ENCODE measurements around the gene FYCO1.
A peak's percentile ranks its signal among the peaks of the same experiment; 100 is the strongest.

FYCO1 gene

DNA sequence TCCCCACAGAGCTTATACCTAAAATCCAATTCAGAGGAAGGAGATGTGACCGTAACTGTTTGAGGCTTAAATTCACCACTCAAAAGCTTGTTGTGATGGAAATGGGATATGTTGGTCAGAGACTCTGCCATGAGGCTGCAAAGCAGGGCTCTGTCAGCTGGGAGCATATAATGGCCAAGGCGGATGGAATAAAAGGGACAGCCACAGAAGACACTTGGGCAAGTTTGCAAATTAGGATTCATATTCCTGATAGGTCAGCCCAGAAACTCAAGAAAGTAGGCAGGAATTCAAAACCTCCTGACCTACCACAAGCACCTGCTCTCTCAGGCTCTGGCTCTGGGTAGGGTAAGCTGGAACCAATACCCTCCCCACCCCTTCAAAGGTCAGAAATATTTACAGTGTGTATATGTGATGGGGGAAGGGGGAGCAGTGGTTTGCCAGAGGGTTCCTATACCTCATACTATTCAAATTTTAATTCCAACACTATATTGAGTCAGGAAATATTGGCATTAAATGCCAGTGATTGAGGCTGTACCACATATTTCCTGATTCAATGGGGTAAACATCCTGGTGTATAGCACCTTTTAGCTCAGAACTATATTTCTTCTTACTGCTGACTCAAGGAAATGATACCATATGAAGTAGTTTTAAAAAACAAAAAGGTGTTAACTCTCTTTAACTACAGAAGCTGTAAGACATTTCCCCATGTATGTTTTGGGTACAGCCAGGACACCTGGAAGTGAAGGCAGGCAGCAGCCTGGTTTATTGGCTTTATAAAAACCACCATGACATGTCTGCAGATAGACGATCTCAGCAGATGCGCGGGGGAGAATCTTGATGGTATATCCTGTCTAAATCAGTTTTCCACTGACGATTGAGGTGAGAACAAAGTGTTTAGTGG, 19.2 kb downstream of the FYCO1 start:
- Histone ChIP-seq H3K4me1 (ENCODE audit: control insufficient read depth, insufficient read depth, low read length) (peaks cover 4% of the 10 kb centered on the region), H3K4me3 (ENCODE audit: low read length) (no peak overlapping the region), H3K27ac (ENCODE audit: low read depth, low read length) (no peak overlapping the region), H3K9ac (ENCODE audit: low read length) (no peak overlapping the region), H3K36me3 (ENCODE audit: control insufficient read depth, insufficient read depth, low read length) (peaks cover 20% of the 10 kb centered on the region), H3K27me3 (ENCODE audit: control insufficient read depth, insufficient read depth, low read length) (no peaks in the 10 kb centered on the region)

DNA sequence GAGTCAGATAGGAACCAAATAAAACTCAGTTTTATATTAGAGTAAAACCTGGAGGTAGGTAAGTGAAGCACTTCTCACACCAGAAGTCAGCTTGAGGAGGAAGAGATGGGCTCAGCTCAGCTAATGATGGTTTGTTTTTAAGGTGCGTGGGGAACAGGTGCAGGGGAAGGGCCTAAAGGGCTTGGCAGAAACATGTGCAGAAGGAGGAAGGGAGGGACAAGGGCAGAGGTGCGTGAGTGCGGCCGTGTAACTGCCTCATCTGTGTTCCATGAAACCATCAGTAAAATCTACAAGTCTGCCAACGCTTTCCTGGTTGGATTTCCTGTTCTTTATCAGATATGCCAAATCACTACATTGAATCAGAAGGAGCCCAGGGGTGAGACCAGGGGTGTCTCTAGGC, 19.9 kb downstream of the FYCO1 start:
- Histone ChIP-seq H3K27me3 (ENCODE audit: control insufficient read depth, insufficient read depth, low read length) (no peaks in the 10 kb centered on the region), H3K4me1 (ENCODE audit: control insufficient read depth, insufficient read depth, low read length) (peaks cover 4% of the 10 kb centered on the region), H3K36me3 (ENCODE audit: control insufficient read depth, insufficient read depth, low read length) (peaks cover 15% of the 10 kb centered on the region), H3K27ac (ENCODE audit: low read depth, low read length) (no peak overlapping the region), H3K4me3 (ENCODE audit: low read length) (no peak overlapping the region), H3K9ac (ENCODE audit: low read length) (no peak overlapping the region)

DNA sequence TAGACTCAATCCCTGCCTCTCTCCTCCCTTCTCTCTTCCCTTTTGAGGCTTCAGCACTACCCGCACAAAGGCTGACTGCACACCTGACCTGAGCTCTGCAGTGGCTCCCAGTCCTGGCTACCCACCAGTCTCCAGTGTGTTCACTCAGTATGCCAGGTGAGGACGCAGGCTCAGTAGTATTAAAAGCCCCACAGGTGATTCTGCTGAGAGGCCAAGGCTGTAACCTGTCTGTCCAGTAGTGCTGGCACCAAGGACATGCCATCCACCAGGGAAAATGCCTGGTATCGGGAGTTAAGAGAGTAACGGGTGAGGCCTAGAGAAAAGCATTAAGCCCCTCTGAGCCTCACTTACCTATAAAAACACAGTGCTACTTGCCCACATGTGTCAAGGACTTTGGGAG, 20.9 kb downstream of the FYCO1 start:
- Histone ChIP-seq H3K9ac (ENCODE audit: low read length) (no peak overlapping the region), H3K4me1 (ENCODE audit: control insufficient read depth, insufficient read depth, low read length) (peaks cover 4% of the 10 kb centered on the region), H3K27me3 (ENCODE audit: control insufficient read depth, insufficient read depth, low read length) (no peaks in the 10 kb centered on the region), H3K4me3 (ENCODE audit: low read length) (no peak overlapping the region), H3K36me3 (ENCODE audit: control insufficient read depth, insufficient read depth, low read length) (peaks cover 22% of the 10 kb centered on the region), H3K27ac (ENCODE audit: low read depth, low read length) (no peak overlapping the region)

DNA sequence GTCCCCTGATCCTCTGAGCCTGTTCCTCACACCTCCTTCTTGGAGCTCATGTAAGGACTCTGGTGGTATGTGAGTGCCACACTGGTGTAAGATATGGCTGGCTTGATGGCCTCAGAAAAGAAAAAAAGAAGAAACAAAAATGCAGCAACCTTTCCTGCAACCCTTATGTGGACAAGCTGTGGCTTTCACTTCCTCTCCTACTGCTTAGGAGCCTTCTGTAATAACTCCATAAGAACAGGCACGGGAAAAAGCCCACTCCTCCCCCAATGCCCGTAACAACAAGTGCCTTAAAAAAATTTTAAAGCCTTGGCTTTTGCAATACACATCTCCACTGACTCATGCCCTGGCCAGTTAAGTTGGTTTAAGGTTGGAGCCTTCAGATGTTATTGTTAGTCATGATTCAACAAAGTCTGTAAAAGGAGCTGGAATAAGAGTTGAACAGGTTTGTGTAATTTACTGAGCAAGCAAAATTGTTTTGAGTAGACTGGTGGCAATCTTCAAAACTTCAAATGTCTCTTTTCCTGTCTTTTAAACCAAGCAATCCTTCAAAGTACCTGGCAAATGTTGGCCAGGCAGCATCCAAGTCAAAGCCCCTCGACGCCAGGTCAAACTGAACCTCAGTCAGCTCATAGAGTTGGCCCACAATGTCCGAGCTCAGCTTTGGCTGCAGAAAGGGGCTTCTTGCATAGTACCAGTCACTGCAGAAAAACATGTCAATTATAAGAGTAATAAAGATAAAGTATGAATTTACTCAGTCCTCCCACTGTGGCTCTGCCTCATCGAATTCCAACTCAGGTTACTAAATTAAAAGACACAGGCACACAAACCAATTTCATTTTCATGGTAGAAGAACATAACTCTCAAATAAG, 22.9 kb downstream of the FYCO1 start:
- Histone ChIP-seq H3K27ac (ENCODE audit: low read depth, low read length) (peak overlapping the region; percentile 83), H3K9ac (ENCODE audit: low read length) (no peak overlapping the region), H3K4me3 (ENCODE audit: low read length) (no peak overlapping the region), H3K27me3 (ENCODE audit: control insufficient read depth, insufficient read depth, low read length) (no peaks in the 10 kb centered on the region), H3K4me1 (ENCODE audit: control insufficient read depth, insufficient read depth, low read length) (peaks cover 4% of the 10 kb centered on the region), H3K36me3 (ENCODE audit: control insufficient read depth, insufficient read depth, low read length) (peaks cover 31% of the 10 kb centered on the region)

DNA sequence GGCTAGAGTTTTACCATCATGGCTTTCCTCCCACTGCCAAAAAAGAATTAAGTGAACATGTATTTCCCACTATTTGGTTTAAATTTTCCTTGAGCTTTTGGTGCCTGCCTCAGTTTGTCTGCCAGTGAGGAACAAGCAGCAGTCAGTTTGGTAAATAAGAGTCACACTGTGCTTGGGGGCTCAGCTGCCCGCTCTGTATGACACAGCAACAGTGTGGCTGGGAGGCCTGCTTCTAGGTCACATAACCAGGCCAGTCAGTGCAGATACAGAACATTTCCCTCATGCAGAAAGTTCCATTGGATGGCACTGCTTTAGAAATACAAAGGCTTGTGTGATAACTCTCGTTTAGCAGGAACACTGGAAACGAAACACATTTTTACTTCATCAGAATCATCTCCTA, 25.7 kb downstream of the FYCO1 start:
- no peak overlapping the region for H3K9ac ChIP-seq (ENCODE audit: low read length)
- peaks cover 10% of the 10 kb centered on the region for H3K4me1 ChIP-seq (ENCODE audit: control insufficient read depth, insufficient read depth, low read length)
- peak overlapping the region; percentile 24 for H3K27ac ChIP-seq (ENCODE audit: low read depth, low read length)
- H3K36me3 ChIP-seq (ENCODE audit: control insufficient read depth, insufficient read depth, low read length) = peaks cover 45% of the 10 kb centered on the region
- H3K27me3 ChIP-seq (ENCODE audit: control insufficient read depth, insufficient read depth, low read length) = no peaks in the 10 kb centered on the region
- no peak overlapping the region for H3K4me3 ChIP-seq (ENCODE audit: low read length)

DNA sequence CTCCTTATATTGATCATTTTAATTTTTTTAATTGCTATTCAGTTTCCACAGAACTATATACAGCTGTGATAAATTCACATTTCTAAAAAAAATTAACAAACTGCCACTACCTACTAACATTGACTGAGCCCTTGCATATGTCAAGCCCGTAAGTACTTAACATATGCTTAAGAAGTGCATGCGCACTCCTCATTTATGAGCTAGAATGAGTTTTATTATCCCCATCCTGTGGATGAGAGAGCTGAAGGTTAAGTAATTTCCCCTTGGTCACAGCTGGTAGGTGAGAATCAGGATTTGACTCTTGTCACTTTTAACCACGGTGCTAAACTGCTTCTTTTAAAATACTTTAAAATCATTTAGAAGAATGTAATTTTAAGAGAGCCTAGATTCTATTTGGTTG, 26.5 kb downstream of the FYCO1 start:
- Histone ChIP-seq H3K36me3 (ENCODE audit: control insufficient read depth, insufficient read depth, low read length) (peaks cover 50% of the 10 kb centered on the region), H3K27ac (ENCODE audit: low read depth, low read length) (no peak overlapping the region), H3K27me3 (ENCODE audit: control insufficient read depth, insufficient read depth, low read length) (no peaks in the 10 kb centered on the region), H3K4me3 (ENCODE audit: low read length) (no peak overlapping the region), H3K9ac (ENCODE audit: low read length) (no peak overlapping the region), H3K4me1 (ENCODE audit: control insufficient read depth, insufficient read depth, low read length) (peaks cover 10% of the 10 kb centered on the region)

DNA sequence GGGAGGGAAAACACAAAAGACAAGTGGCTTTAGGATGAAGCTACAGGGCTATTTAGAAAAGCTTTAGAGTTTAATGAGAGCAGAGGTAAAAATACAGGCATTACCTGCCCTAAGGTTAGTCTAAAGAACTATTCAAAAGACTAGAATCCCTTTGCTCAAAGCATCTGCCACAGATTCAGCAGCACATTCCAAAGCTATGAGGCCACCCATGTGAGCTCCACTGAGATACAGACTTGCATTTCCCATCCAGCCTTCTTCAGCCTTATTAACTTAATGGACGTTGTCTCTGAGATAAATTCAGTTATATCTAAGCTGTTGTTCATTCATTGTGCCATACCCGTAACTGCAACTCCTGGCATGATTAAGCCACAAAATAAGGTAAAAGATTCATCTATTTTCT, 26.9 kb downstream of the FYCO1 start:
- Histone ChIP-seq H3K9ac (ENCODE audit: low read length) (no peak overlapping the region), H3K4me3 (ENCODE audit: low read length) (no peak overlapping the region), H3K4me1 (ENCODE audit: control insufficient read depth, insufficient read depth, low read length) (peaks cover 10% of the 10 kb centered on the region), H3K27ac (ENCODE audit: low read depth, low read length) (no peak overlapping the region), H3K27me3 (ENCODE audit: control insufficient read depth, insufficient read depth, low read length) (no peaks in the 10 kb centered on the region), H3K36me3 (ENCODE audit: control insufficient read depth, insufficient read depth, low read length) (peaks cover 50% of the 10 kb centered on the region)

DNA sequence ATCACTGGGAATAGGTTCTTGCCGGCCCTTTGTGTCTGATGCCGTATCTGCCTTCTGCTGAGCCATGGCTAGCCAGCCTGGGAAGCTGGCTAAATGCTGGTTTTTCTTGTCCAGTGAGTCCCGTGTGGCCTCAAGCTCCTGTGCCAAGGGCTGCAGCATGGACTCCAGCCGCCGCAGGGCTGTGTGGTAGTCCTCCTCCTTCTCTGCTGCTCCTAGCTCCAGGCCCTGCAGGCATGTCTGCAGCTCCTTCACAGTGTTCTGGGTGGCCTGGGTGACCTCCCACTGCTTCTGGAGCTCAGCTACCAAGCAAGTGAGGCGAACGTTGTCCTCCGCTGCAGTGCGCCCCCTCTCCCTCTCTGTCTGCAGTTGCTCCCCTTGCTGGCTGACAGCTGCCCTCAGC, 27.5 kb downstream of the FYCO1 start:
- H3K27ac ChIP-seq (ENCODE audit: low read depth, low read length) = no peak overlapping the region
- no peak overlapping the region for H3K9ac ChIP-seq (ENCODE audit: low read length)
- peaks cover 55% of the 10 kb centered on the region for H3K36me3 ChIP-seq (ENCODE audit: control insufficient read depth, insufficient read depth, low read length)
- H3K4me3 ChIP-seq (ENCODE audit: low read length) = no peak overlapping the region
- H3K27me3 ChIP-seq (ENCODE audit: control insufficient read depth, insufficient read depth, low read length) = no peaks in the 10 kb centered on the region
- H3K4me1 ChIP-seq (ENCODE audit: control insufficient read depth, insufficient read depth, low read length) = peaks cover 10% of the 10 kb centered on the region

DNA sequence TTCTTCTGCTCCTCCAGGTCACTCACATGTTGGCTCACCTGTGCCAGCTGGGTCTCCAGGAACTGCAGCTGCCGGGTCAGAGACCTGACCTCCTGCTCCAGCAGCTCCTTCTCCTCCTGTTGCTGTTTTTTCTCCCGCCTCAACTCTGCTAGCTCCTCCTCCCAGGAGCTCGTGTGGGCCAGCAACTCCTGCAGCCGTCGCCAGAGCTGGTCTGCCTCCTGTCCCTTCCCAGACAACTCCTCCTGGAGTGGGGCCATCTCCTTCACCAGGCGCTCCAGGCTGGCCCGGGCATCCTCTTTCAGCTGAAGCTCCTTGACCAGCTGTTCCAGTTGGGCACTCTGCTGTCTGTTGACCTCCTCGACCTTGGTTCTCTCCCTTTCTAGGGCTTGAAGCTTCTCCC, 27.9 kb downstream of the FYCO1 start:
- H3K4me3 ChIP-seq (ENCODE audit: low read length) = no peak overlapping the region
- H3K27ac ChIP-seq (ENCODE audit: low read depth, low read length) = no peak overlapping the region
- no peak overlapping the region for H3K9ac ChIP-seq (ENCODE audit: low read length)
- peaks cover 58% of the 10 kb centered on the region for H3K36me3 ChIP-seq (ENCODE audit: control insufficient read depth, insufficient read depth, low read length)
- H3K4me1 ChIP-seq (ENCODE audit: control insufficient read depth, insufficient read depth, low read length) = peaks cover 6% of the 10 kb centered on the region
- no peaks in the 10 kb centered on the region for H3K27me3 ChIP-seq (ENCODE audit: control insufficient read depth, insufficient read depth, low read length)

DNA sequence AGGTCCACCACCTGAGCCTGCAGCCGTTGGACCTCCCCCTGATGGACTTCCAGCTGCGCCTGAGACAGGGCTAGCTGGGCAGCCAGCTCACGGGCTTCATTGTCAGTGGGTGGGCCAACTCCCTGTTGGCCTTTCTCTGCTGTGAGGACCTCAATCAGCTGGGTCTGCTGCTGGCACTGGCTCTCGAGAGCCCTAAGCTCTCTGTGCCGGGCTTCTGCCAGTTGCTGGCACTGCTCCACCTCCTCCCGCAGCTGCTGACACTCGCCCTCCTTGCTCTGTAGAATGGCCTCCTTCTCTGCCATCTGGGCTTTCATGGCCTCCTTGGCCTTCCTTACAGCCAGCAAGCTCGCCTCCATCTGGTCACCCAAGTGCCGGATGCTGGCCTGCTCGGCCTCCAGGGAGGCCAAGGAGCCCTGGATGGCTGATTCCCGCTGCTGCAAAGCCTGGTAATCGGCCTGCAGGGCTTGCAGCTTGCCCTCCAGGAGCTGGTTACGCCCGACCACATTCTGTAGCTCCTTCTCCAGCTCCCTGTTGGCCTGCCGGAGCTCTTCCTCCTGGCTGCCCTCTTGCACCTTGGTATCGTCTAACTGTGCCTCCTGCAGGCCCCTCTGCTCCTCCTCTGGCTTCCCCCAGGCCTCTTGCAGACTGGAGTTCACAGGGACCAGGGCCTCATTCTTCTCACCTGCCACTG, 28.5 kb downstream of the FYCO1 start:
- H3K27ac ChIP-seq (ENCODE audit: low read depth, low read length) = no peak overlapping the region
- peaks cover 64% of the 10 kb centered on the region for H3K36me3 ChIP-seq (ENCODE audit: control insufficient read depth, insufficient read depth, low read length)
- H3K27me3 ChIP-seq (ENCODE audit: control insufficient read depth, insufficient read depth, low read length) = no peaks in the 10 kb centered on the region
- no peak overlapping the region for H3K4me3 ChIP-seq (ENCODE audit: low read length)
- peaks cover 6% of the 10 kb centered on the region for H3K4me1 ChIP-seq (ENCODE audit: control insufficient read depth, insufficient read depth, low read length)
- no peak overlapping the region for H3K9ac ChIP-seq (ENCODE audit: low read length)

DNA sequence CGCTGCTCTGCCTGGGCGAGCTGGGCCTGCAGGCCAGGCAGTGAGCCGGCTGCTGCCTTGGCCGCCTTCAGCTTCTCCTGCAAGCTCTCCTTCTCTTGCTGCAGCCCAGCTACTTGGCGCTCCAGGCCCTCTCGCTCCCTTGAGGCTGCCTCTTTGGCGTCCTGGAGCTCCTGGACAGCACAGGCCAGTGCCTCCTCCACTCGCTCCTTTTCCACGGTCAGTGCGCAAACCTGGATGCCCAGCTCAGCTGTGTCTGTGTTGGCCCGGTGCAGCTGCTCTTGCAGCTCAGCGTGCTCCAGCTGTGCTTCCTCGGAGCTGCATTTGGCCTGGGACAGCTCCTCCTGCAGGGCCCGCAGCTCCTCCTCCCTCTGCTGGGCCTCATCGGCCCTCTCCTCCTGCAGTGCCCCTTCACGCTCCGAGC, 29.2 kb downstream of the FYCO1 start:
- Histone ChIP-seq H3K27ac (ENCODE audit: low read depth, low read length) (no peak overlapping the region), H3K4me1 (ENCODE audit: control insufficient read depth, insufficient read depth, low read length) (peaks cover 6% of the 10 kb centered on the region), H3K27me3 (ENCODE audit: control insufficient read depth, insufficient read depth, low read length) (no peaks in the 10 kb centered on the region), H3K4me3 (ENCODE audit: low read length) (no peak overlapping the region), H3K9ac (ENCODE audit: low read length) (no peak overlapping the region), H3K36me3 (ENCODE audit: control insufficient read depth, insufficient read depth, low read length) (peaks cover 66% of the 10 kb centered on the region)

DNA sequence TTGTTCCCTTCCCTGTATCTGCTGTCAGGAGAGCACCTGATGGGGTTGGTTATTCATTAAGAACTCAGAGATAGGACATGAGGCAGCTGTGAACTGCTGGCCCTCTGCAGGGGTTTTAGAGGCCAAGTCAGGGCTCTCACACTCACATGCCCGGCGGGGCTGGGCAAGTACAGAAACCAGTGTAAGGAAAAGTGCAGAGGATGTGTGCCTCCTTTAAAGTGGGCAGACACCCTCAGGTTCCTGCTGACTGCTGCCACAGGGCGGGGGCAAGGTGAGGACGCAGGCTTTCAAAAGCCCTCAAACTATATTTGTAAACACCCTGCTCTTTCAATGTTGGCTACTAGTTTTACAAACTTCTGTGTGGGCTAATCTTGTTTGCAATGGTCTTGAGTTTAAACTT, 30.0 kb downstream of the FYCO1 start:
- Histone ChIP-seq H3K36me3 (ENCODE audit: control insufficient read depth, insufficient read depth, low read length) (peaks cover 71% of the 10 kb centered on the region), H3K27ac (ENCODE audit: low read depth, low read length) (no peak overlapping the region), H3K27me3 (ENCODE audit: control insufficient read depth, insufficient read depth, low read length) (no peaks in the 10 kb centered on the region), H3K4me3 (ENCODE audit: low read length) (no peak overlapping the region), H3K9ac (ENCODE audit: low read length) (no peak overlapping the region), H3K4me1 (ENCODE audit: control insufficient read depth, insufficient read depth, low read length) (peaks cover 6% of the 10 kb centered on the region)
